NCI-H69 (cell line): Measurements from ENCODE around the gene HECTD3.
A peak's percentile ranks its signal among the peaks of the same experiment; 100 is the strongest.
"Not testable (repeated sequence)": the region's sequence is repeated elsewhere in the genome, so short reads cannot be mapped to it uniquely, and the experiment has no call there.

Experiments
- DNase-seq: peaks from one replicate; lab custom pipeline; 2025; lab: John Stamatoyannopoulos, UW

The HECTD3 gene

DNA sequence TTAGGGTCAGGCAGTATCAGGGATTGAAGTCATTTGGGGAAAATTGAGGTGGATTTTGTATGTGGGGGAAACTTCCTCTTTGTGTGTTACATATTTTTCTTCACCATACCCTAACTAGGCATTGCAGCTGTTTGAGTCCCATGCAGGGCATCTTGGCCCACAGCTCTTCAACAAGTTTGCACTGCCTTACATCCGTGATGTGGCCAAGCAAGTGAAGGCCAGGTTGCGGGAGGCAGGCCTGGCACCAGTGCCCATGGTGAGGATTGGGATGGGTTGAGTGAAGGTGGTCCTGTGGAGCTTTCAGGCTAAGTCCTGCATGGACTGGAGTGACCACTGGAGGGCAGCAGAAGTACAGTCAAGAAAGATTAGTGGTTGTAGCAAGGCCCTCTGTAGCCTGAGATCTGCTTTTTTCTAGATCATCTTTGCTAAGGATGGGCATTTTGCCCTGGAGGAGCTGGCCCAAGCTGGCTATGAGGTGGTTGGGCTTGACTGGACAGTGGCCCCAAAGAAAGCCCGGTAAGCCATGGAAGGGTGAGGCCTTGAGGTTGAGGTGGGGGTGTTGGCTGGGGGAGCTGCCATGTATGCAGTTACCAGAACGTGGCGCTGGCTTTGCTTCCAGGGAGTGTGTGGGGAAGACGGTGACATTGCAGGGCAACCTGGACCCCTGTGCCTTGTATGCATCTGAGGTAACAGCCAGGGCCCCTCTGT lies 3.4 kb upstream of the HECTD3 start:
- DNase-seq, result peak; percentile 67

DNA sequence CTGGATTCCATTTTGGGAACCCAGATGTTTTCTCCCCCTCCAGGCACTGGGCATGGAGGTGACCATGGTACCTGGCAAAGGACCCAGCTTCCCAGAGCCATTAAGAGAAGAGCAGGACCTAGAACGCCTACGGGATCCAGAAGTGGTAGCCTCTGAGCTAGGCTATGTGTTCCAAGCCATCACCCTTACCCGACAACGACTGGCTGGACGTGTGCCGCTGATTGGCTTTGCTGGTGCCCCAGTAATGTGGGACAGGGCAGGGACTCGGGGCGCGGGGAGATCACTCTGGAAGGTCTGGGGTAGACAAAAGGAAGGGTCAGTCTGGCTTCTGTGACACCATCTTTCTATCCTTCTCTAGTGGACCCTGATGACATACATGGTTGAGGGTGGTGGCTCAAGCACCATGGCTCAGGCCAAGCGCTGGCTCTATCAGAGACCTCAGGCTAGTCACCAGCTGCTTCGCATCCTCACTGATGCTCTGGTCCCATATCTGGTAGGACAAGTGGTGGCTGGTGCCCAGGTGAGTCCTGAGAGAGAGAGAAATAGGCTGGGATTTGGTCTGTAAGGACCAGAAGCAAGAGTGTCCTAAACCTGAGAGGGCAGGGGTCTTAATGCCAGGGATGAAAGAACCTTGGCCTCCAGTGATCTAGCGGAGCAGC lies 2.6 kb upstream of the HECTD3 start:
- no peak for DNase-seq

DNA sequence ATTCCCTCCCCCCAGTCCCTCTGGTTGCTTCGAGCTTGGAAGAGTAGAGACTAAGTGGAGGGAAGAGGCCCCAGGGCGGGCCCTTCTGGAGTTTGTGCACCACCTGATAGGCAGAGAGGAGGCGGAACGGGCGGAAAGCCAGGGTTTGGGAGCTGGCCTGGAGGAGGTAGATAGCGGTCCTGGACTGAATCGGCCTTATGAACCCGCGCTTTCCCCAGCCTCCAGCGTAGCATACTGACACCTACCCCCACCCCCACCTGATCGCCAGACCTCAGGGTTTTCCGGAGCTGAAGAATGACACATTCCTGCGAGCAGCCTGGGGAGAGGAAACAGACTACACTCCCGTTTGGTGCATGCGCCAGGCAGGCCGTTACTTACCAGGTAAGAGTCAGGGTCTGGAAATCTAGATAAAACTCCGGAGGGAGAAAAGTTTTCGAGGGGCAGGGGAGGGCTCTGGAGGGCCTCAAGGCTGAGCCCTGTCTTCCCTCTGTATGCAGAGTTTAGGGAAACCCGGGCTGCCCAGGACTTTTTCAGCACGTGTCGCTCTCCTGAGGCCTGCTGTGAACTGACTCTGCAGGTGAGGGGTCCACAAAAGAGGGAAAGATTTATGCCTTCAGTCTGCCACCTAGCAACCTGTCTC lies 1.6 kb upstream of the HECTD3 start:
- peak; percentile 47 for DNase-seq

DNA sequence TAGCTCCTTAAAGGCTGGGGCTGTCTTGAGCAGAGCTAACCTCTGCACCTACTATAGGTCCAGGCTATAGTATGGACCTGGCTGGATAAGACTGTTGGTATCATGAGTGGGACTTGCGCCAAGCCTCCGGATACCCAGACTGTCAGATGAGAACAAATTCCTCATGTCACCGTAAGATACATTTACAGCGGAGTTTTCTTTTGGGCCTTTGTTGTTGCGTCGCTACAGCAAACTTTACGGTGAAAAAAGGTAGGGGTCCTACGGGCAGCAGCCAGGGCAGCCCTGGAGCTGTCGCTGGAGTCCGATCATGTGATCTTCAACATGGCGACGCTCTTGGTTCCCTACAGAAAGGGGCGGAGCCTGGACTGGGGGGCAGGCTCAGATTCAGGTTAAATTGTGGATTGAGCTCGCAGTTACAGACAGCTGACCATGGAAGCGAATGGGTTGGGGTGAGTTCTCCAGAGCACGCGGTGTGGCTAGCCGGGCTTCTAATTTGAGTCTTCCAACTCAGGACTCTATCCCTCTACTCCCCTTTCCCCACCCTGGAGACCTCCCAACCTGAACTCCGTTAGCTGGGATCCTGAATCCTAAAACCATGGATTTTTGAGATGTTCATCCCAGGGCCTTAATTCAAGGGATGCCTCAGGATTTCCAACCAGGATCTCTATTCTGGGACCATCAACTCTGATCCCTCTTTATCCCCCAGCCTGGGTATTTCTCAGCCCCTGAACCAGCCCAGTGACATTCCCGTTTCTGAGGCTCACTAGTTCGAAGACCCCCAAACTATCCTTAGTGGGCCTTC lies 914 bp upstream of the HECTD3 start, which contains the start of gene UROD:
Gene UROD (plus strand): TSS at position 418 of the 802 bp plus-strand sequence. CDS start 12 bp downstream, at position 430.
- peak; percentile 93 for DNase-seq

DNA sequence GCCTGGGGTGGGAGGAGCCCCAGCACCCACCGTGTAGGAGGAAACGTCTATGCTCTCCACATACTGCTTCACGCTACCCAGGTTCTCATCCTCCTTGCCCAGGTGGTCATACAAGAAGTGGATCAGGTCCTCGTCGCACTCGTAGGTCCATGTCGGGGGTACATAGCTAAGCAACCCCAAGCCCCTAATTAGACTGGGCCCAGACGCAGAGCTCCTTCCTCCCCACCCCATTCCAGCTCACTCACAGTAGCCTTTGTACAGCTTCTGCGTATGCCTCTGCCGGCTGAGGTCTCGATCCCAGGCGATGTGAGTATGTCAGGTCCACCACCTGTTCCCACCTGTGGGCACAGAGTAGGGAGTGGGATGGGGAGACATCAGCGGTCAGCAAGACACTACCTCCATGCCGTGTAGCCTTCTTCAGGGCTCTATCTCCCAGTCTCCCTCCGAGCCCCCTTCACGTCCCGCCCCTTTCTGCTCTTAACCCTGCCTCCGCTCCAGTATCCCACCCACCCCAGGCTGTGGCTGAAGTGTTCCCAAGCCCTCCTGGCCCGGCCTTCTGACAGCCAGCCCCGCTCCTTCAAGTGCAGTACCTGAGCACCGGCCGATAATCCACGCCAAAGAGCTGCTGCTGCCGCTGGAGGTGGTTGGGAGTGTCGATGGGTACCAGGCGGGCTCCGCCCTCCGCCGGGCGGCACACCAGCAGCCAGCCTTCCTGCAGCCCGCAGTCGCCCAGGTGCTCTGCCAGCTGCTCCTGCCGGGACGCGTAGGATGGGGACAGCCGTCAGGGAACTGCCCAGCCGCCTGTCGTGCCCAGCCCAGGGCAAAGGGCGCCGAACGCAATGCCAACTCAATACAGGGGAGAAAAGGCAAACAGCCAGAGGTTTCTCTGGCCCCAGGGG lies 919 bp downstream of the HECTD3 start:
- peak; percentile 55 for DNase-seq

DNA sequence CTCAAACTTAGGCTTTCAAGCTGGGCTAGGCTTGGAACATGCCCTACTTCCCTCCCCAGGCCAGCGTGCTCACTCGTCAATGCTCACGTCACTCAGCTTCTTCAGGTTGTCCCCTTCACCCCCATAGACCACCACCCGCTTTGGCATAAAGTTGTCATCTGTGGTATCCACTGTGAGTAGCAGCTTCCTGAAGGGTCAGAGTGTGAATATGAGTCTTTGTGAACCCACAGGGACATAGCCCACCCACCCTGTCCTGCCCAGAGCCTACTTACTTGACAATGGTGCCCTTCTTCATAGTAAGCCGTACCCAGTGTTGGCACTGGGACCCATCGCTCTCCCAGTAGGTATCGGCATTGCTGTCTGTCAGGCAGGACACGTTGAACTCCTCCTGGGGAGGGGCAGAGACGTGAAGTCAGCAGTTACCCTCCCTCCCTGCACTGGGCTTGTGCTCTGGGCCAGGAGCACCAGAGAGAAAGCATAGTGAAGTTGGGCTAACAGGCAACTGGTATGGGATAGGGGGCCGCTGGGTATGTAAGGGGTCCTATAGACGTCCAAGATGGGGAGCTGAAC lies 1.7 kb downstream of the HECTD3 start:
- no peak for DNase-seq

DNA sequence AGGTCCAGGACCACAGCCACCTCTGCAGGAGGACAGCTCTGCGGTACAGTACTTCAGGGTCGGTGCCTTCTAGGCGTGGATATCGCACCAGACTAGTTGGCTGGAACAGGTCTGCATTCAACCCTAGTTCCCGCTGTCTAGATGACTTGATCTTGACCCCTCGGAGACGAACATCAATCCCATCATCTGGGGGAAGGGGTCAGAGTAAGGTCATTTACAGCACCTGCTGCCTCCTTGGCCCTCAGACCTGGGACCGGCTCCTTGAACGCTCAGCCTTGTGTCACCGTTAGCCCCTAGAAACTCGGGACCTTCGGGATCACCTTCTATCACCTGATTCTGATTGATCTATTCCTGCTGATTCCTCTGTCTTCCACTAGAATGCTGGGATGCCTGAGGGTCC lies 2.6 kb downstream of the HECTD3 start:
- no peak for DNase-seq

DNA sequence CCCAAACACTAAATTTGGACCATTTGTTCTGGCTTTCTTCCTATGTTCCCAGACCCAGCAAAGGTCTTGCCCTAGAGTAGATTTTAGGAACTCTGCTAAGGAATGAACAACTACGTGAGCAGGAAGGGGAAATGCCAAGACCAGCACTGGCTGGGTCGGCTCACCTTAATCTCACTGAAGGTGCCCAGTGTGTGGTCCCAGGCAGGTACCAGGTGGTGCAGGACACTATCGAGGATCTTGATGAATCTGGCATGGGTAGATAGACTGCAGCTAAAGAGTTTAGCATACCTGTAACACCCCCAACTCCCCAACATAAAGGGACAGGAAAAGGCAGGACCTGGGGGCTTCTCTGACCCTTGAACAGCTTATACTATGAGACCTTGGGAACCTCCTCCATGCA lies 3.0 kb downstream of the HECTD3 start:
- DNase-seq, result no peak

DNA sequence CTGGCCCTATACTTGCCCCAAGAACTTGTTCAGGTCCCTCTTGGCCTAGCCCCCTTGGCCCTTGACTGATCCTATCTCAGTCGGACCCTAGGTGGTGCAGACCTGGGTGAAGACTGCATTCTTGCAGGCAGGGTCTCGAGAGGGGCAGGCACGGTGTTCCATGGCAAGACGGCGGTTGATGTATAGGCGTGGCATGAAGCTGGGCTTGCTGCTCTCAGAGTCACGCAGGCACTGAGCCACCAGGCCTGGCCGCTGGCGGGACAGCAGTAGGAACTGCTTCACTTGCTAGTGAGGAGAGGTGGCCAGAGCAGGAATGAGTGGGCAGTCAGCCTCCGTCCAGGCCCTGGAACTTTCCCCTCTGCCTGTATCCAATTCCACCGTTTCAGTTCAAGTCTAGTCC lies 3.8 kb downstream of the HECTD3 start:
- DNase-seq, result no peak

DNA sequence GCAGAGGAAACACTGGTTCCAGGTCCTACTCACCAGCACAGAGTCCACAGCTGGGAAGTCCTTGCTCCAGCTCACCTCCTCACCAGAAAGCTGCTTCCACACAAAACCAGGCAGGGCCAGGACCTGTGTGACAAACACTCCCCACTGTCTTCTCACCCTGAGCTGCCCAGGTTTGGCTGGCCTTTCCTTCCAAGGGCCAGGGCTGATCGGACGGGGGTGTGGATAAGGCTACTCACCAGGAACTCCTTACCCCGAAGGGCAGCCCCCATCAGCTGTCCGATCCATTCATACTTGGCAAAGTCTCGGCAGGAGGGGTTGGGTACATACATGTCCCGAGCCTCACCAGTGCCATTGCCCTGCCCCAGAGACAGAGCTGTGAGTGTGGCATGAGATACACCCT lies 5.4 kb downstream of the HECTD3 start:
- DNase-seq, result no peak

DNA sequence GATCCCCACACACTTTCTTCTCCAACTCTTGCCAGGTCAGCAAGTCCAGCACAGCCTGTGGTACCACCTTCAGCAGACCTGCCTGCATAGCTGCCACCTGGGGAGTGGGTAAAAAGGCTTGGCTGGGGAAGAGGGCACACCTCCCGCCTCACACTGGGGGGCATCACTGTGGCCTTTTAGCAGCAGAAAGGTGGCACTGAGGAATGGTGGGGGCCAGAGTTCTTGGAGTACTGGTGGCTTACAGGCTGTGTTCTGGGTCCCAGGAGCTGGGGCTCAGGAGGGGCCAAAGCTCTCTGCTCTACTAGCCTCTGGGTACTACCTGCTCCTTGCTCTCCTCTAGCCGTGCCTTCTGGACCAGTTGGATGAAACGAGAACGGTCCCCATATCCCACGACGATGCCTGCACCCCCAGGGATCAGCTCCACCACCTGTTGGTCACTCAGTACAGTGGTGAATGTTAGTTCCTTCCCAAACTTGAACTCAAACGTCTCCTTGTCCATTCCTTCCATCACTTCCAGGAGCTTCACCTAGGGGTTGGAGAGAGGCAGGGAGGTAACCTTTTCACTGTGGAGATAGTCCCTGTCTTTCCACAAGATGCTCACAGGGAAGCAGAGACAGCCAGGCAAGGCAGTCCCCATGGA lies 6.7 kb downstream of the HECTD3 start:
- no peak for DNase-seq

DNA sequence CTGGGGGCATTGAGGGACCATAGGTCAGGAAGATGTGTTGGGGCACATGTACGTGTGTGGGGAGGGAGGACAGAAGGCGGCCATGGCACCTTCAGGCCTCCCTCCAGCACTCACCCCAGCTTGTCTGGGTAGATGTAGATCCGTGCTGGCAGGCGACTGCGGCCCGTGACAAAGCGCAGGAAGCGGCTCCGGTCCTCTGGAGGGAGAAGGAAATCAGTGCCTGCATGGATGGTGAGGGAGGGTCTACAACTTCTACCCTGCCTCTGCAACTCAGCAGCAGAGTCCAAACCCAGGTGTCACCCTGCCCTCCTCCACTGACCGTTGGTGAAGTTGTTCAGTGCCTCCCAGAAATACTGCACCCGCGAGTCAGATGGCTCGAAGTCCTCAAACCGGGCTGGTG lies 7.4 kb downstream of the HECTD3 start:
- DNase-seq, result no peak

DNA sequence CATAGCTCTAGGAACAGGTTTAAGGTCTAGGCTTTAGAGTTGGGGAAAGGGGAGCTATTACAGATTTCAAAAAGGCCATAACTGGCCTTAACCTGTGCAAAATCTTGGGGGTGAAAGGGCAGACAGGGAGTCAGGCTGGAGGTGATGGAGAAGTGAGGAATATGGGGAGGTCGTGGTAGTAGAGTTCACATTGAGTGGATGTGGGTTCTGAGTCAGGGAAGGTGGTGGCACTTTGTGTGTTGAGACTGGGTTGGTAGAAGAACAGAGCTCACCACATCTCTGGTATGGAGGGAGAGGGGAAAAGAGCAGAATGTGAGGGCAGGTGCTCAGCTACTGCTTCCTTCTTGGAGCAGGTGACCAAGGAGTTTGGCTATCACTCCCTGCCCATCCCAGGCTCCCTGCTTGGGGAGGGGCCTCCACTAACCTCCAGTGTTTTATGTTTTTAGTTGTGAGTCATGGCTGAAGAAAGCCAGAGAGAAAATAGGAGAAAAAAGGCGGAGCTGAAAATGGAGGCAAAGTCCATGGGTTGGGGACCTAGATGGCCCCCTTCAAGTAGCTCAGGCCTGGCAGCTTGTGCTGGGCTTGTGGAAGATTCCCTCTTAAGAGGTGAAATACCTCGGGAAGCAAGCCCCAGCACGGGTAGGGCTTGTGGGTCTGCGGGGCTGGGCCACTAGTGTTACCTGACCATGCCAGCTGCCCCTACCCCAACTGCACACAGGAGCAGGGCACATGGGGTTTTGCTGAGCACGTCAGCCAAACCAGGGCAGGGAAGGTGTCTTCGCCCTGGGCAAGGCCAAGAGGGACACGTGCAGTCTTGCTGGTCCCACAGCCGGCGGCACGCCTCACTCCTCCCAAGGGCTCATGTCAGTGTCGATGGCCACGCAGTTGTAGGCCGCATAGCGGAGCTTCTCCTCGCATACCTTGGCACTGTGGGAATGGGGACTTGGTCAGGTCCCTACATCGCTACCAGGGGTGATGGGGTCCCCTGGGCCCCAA lies 8.2 kb downstream of the HECTD3 start:
- no peak for DNase-seq

DNA sequence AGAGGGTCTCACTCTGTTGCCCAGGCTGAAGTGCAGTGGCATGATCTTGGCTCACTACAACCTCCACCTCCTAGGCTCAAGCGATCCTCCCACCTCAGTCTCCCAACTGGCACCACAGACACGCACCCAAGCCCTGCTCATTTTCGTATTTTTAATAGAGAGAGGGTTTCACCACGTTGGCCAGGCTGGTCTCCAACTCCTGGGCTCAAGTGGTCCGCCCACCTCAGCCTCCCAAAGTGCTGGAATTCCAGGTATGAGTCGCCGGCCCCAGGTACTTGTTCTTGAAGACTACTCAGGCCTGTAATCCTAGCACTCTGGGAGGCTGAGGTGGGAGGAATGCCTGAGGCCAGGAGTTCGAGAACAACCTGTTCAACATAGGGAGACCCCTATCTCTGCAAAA lies 9.5 kb downstream of the HECTD3 start:
- DNase-seq, result not testable (repeated sequence)

DNA sequence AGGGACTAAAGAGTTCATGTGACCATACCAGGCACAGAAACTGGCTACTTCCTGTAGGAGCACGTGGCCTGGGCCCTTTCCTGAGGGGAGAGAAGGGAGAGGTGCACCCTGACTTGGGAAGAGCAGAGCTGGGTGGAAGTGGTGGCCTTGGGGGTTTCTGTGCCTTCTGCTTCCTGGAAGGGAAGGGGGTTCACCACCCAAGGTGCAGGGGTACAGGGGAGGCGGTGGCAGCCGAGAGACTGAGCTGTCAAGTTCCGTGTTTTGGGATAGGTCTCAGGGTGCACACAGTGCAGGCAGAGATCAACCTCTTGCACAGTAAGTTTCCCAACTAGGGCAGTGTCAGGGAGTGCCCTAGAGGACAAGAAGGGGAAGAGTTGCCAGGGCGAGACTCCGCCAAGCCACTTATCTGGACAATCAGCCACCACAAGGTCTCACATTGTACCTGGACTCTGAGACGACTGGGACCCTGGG lies 10.1 kb downstream of the HECTD3 start:
- DNase-seq, result no peak

DNA sequence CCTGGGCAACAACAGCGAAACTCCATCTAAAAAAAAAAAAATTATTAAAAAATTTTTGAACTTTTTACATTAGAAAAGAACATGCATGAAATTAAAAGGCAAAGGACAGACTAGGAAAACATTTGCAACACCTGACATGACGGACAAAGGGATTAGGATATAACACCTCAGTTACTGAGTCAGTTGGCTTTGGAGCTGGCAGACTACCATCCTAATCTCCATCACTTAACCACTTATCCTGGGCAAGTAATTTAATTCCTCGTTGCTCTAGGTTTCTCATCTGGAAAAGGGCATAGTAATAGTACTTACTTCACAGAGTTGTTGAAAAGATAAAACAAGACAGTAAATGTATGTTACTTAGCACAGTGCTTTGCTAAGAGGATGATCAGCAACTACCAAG lies 11.9 kb downstream of the HECTD3 start:
- DNase-seq, result no peak

DNA sequence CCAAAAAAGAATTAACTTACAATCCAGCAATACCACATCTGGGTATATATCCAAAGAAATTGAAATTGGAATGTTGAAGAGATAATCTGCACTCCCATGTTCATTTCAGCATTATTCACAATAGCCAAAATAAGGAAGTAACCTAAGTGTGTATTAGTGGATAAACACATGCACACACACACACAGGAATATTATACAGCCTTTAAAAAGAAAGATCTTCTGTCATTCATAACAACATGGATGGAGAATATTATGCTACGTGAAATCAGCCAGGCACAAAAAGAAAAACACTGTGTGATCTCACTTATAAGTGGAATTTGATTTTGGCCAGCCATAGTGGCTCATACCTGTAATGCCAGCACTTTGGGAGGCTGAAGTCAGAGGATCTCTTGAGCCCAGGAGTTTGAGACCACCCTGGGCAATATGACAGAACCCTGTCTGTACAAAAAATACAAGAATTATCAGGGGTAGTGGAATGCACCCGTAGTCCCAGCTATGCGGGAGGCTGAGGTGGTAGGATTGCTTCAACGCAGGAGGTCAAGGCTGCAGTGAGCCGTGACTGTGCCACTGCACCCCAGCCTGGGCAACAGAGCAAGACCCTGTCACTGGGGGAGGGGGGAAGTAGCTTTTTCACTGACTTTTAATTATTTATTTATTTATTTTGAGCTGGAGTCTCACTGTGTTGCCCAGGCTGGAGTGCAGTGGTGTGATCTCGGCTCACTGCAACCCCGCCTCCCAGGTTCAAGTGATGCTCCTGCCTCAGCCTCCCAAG lies 15.5 kb downstream of the HECTD3 start:
- no peak for DNase-seq

DNA sequence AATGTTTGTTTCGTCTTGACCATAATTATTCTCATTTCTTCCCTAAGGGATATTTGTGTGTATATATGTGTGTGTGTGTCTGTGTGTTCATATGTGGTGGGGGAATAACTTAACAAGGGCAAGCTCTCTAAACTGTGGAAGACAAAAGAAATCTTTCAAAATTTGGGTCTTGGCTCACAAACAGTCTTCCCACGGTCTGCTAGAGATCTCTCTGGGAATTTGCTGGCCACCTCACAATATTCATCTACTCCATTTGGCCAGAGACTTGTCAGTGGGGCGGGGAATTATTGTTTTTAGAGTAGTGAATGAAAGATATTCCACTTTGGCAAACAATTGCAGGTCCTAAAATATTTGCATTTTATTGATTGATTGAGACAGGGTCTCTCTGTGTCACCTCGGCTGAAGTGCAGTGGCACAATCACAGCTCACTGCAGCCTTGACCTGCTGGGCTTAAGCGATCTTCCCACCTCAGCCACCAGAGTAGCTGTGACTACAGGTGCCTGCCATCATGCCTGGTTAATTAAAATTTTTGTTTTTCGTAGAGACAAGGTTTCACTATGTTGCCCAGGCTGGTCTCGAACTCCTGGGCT lies 16.7 kb downstream of the HECTD3 start:
- no peak for DNase-seq
